B cell (primary cell): ENCODE results near the gene ERICH6.

ENCODE experiments used
- CTCF ChIP-seq: fragments of 200-600 bp; IDR thresholded peaks from one replicate; pipeline ENCODE4 v1.8.0; 2022; ENCODE audit warnings: antibody characterized with exemption, mild to moderate bottlenecking
- EZH2 ChIP-seq: IDR thresholded peaks from 2 replicates; pipeline ENCODE4 v1.6.1; 2012; ENCODE audit warnings: borderline replicate concordance, low read depth, mild to moderate bottlenecking, moderate library complexity, low read length; ENCODE audit not compliant: insufficient read depth, poor library complexity, severe bottlenecking

GRCh38 chr3:150743508-150743907, 39.8 kb upstream of the ERICH6 start:
- TF ChIP-seq CTCF = no peak
- no peak for TF ChIP-seq EZH2
